ENCODE data around the gene TMEM176B.

Gene TMEM176B

GRCh38 chr7:150820578-150821198, 20.5 kb upstream of the TMEM176B start:
- no peak for DNase-seq

GRCh38 chr7:150820148-150820547, 20.0 kb upstream of the TMEM176B start:
- no peak for DNase-seq

GRCh38 chr7:150818971-150819370, 18.8 kb upstream of the TMEM176B start:
- DNase-seq = no peak

- no peak for DNase-seq
These were observed 14.3 kb upstream of the TMEM176B start for GRCh38 chr7:150814328-150815001.

GRCh38 chr7:150807616-150808438, 7.7 kb upstream of the TMEM176B start:
- DNase-seq = peak; percentile 58

- no peak for DNase-seq
These were observed 6.7 kb upstream of the TMEM176B start for GRCh38 chr7:150806863-150807262.

- no peak for DNase-seq
These were observed 6.3 kb upstream of the TMEM176B start for GRCh38 chr7:150806454-150806853.

- no peak for DNase-seq
These were observed 5.7 kb upstream of the TMEM176B start for GRCh38 chr7:150805864-150806263.

- no peak for DNase-seq
These were observed 4.6 kb upstream of the TMEM176B start for GRCh38 chr7:150804802-150805201.

- DNase-seq = no peak
These were observed 3.1 kb upstream of the TMEM176B start for GRCh38 chr7:150803161-150803860.

- DNase-seq = no peak
These were observed 2.0 kb upstream of the TMEM176B start for GRCh38 chr7:150801946-150802771.

GRCh38 chr7:150801242-150801945, 1.2 kb upstream of the TMEM176B start:
- no peak for DNase-seq

- DNase-seq = no peak
These were observed 547 bp upstream of the TMEM176B start, which contains the start of gene TMEM176A for GRCh38 chr7:150800581-150801241. TMEM176A (plus strand) TSS chr7:150800769; CDS start chr7:150801551, 782 bp downstream.

GRCh38 chr7:150799156-150799555, 1.0 kb downstream of the TMEM176B start:
- DNase-seq = no peak

GRCh38 chr7:150797661-150798060, 2.5 kb downstream of the TMEM176B start:
- no peak for DNase-seq

- DNase-seq = no peak
These were observed 6.5 kb downstream of the TMEM176B start for GRCh38 chr7:150793569-150794238.

- no peak for DNase-seq
These were observed 8.3 kb downstream of the TMEM176B start for GRCh38 chr7:150791746-150792452.

- no peak for DNase-seq
These were observed 8.9 kb downstream of the TMEM176B start for GRCh38 chr7:150791304-150791703.

GRCh38 chr7:150790416-150791075, 9.6 kb downstream of the TMEM176B start:
- no peak for DNase-seq
